ENCODE measurements around the gene FETUB. TPM values are rescaled to one million over a fixed set of nuclear protein-coding genes. Genes with fewer than 3 reads are reported as not detected.

The FETUB gene
- total and polyA plus RNA-seq, 3 donors from 2014 or later, result 0.79 to 2.4 TPM; not detected in 1

DNA sequence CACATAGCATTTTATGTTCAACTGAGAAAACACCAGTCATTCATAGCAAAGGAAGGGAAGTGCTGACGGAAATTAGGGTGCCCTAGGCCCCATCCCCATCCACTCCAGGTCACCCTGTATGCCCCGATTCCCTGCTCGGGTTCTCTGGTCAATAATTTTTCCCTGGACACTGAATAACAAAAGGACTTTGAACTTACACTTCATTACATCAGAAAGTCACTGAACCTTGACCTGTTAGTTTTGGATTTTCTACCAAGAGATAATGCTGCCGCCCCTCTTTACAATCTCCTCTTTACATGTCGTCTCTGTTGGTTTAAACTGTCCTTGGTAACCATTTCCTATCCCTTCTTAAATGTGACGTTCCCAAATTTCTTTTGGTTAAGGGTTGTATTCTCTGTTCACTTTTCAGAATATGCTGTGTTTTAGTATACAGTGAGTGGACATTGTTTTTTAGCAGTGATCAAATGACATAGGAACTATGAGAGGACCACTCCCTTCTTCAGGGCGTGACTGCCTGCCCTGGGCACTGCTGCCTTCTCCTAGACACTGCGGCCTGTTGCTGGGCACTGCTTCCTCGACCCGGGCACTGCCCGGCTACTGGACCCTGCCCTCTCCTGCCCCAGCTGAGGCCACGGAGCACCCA, 40.9 kb upstream of the FETUB start:
- no peak overlapping the region for H3K27ac ChIP-seq
- intact Hi-C loops (cut with DNase I; ENCODE audit: low total_unique reads), result no loop called here
- no peaks in the 10 kb centered on the region for H3K36me3 ChIP-seq (ENCODE audit: low read depth, missing control alignments)
- WGBS, 2 donors, result 78 to 81% methylated on average over 12 of the region's 12 CpGs
- no peak for TF ChIP-seq POLR2A (IDR thresholded peaks at IDR 0.05)
- TF ChIP-seq CTCF (IDR thresholded peaks at IDR 0.05), result no peak
- no peak for DNase-seq
- no peak overlapping the region for H3K4me3 ChIP-seq
- H3K4me1 ChIP-seq, result no peaks in the 10 kb centered on the region
- no peaks in the 10 kb centered on the region for H3K27me3 ChIP-seq
- H3K9me3 ChIP-seq, result no peaks in the 10 kb centered on the region

DNA sequence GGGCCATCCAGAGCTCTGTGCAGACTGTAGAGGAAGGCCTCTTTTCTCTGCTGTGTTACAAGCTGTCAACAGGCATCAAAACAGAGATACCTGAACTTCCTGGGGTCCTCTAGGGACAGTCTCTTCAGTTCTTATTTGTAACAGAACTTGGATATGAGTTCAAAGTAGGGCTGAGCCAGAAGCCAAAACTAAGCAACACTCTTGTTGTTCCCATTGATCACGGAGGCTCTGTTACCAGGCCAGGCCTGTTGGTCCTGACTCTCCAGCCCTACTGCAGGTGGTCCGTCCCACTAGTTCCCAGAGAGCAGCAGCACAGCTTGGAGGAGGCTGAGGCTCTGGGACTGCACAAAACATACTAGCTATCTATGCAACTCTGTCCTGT, 40.4 kb upstream of the FETUB start:
- H3K36me3 ChIP-seq (ENCODE audit: low read depth, missing control alignments), result no peaks in the 10 kb centered on the region
- no peak for TF ChIP-seq POLR2A (IDR thresholded peaks at IDR 0.05)
- no peaks in the 10 kb centered on the region for H3K9me3 ChIP-seq
- no peak overlapping the region for H3K4me3 ChIP-seq
- H3K4me1 ChIP-seq, result no peaks in the 10 kb centered on the region
- H3K27ac ChIP-seq, result no peak overlapping the region
- intact Hi-C loops (cut with DNase I; ENCODE audit: low total_unique reads), result no loop called here
- H3K27me3 ChIP-seq, result no peaks in the 10 kb centered on the region
- 91 to 93% methylated on average over 2 of the region's 2 CpGs for WGBS, 2 donors
- no peak for DNase-seq

DNA sequence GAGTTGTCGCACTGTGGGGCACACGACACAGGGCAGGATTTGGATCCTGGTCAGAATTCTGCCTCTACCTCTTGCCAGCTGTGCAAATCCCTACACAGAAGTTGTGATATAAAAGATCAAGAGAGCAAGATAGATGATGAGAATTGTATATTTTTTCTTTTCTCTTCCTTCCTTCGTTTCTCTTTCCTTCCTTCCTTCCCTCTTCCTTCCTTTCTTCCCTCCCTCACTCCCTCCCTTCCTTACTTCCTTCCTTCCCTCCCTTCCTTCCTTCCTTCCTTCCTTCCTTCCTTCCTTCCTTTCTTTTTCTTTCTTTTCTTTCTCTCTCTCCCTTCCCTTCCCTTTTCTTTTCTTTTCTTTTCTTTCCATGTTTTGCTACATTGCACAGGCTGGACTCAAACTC, 39.3 kb upstream of the FETUB start:
- H3K36me3 ChIP-seq (ENCODE audit: low read depth, missing control alignments), result no peaks in the 10 kb centered on the region
- TF ChIP-seq POLR2A (IDR thresholded peaks at IDR 0.05) (no peak), CTCF (IDR thresholded peaks at IDR 0.05) (no peak)
- H3K9me3 ChIP-seq, result no peaks in the 10 kb centered on the region
- no peaks in the 10 kb centered on the region for H3K4me1 ChIP-seq
- no peak overlapping the region for H3K4me3 ChIP-seq
- no peak overlapping the region for H3K27ac ChIP-seq
- intact Hi-C loops (cut with DNase I; ENCODE audit: low total_unique reads), result no loop called here
- H3K27me3 ChIP-seq, result no peaks in the 10 kb centered on the region
- DNase-seq, result no peak
- 74 to 77% methylated on average over 3 of the region's 3 CpGs for WGBS, 2 donors

- no peak for TF ChIP-seq CTCF (IDR thresholded peaks at IDR 0.05)
- TF ChIP-seq POLR2A (IDR thresholded peaks at IDR 0.05), result no peak
- Histone ChIP-seq H3K27me3 (no peaks in the 10 kb centered on the region), H3K4me1 (no peaks in the 10 kb centered on the region), H3K4me3 (no peak overlapping the region), H3K27ac (no peak overlapping the region), H3K9me3 (no peaks in the 10 kb centered on the region), H3K36me3 (ENCODE audit: low read depth, missing control alignments) (no peaks in the 10 kb centered on the region)
- DNase-seq, result no peak
- intact Hi-C loops (cut with DNase I; ENCODE audit: low total_unique reads), result no loop called here
- WGBS, 2 donors, result 87 to 91% methylated on average over 7 of the region's 7 CpGs
Measured at GRCh38 chr3:186603159-186603558, 37.0 kb upstream of the FETUB start.

DNA sequence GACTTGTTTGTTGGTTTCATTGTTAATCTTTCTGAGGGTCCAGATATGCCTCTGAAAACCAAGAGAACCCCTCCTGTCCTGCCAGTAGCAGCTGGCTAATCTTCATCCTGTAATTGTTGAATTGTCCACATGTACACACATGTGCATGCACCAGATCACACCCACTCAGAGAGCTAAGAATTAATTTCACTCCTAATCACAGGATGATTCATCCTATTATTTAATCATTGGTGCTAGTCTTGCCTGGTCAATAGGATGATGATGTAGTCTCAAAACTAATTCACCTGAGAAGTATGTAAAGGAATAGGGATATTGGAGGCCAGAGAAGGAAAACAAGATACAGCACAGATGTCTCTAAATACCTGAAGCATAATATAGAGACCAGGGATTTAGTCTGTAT, 35.1 kb upstream of the FETUB start:
- intact Hi-C loops (cut with DNase I; ENCODE audit: low total_unique reads), result no loop called here
- Histone ChIP-seq H3K9me3 (no peaks in the 10 kb centered on the region), H3K4me3 (no peak overlapping the region), H3K4me1 (no peaks in the 10 kb centered on the region), H3K27me3 (no peaks in the 10 kb centered on the region), H3K27ac (no peak overlapping the region), H3K36me3 (ENCODE audit: low read depth, missing control alignments) (no peaks in the 10 kb centered on the region)
- no peak for DNase-seq
- TF ChIP-seq POLR2A (IDR thresholded peaks at IDR 0.05), result no peak
- no peak for TF ChIP-seq CTCF (IDR thresholded peaks at IDR 0.05)

Data from testis (tissue), 3 donors.